Muscle layer of duodenum (tissue), 2 donors: ENCODE measurements around the gene IL22.

ENCODE experiments used
- H3K27ac ChIP-seq: one replicate; pipeline ENCODE4 v1.7.0; 2013; ENCODE audit warnings: mild to moderate bottlenecking, low read length
- H3K27me3 ChIP-seq: one replicate; pipeline ENCODE4 v1.7.0; 2013; ENCODE audit warnings: low read depth, mild to moderate bottlenecking, control low read depth, low read length
- H3K36me3 ChIP-seq, 2 donors: one replicate each; pipeline ENCODE4 v1.7.0; 2013; ENCODE audit warnings: low read length in 2 of 2, control low read depth in 1 of 2, mild to moderate bottlenecking in 1 of 2; ENCODE audit not compliant: insufficient read depth in 2 of 2, control insufficient read depth in 1 of 2
- H3K4me1 ChIP-seq, 2 donors: one replicate each; pipeline ENCODE4 v1.7.0; 2013; ENCODE audit warnings: low read length in 2 of 2, mild to moderate bottlenecking in 2 of 2, control low read depth in 1 of 2, moderate library complexity in 1 of 2; ENCODE audit not compliant: insufficient read depth in 2 of 2, control insufficient read depth in 1 of 2
- H3K4me3 ChIP-seq, 2 donors: one replicate each; pipeline ENCODE4 v1.7.0; 2013; ENCODE audit warnings: low read length in 2 of 2, low read depth in 1 of 2, mild to moderate bottlenecking in 1 of 2
- H3K9me3 ChIP-seq, 2 donors: one replicate each; pipeline ENCODE4 v1.7.0; 2013; ENCODE audit warnings: low read length in 2 of 2, control low read depth in 1 of 2, mild to moderate bottlenecking in 1 of 2; ENCODE audit not compliant: control insufficient read depth in 1 of 2
- donor health status: healthy.

IL22 gene, protein sequence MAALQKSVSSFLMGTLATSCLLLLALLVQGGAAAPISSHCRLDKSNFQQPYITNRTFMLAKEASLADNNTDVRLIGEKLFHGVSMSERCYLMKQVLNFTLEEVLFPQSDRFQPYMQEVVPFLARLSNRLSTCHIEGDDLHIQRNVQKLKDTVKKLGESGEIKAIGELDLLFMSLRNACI

DNA sequence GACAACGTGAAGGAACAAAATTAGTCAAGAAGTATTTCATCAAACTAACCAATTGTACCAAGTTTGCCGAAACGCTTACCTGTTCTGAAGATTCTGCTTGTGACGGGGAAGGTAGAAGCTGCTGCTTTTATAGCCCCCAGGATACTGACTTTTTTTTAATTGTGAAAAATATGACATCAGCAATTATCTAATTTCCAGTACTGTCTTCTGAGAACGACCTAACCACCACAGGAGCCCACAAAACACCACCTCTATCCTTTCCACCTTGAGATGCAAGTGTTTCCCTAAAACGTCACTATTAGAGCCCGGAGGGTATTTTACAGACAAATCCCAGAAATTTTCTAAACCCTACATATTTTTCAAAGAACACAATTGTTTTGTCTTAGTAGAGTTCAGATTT is at the start of gene IL22:
IL22 (minus strand) TSS at position 101 of the 400 bp plus-strand sequence. CDS start 156 bp downstream, outside the sequence.
- Histone ChIP-seq H3K4me3 (no peak within 1 kb of the TSS), H3K9me3 (no peaks in the 10 kb centered on the region), H3K4me1 (no peaks in the 10 kb centered on the region), H3K27ac (no peak within 1 kb of the TSS), H3K36me3 (no peaks in the 10 kb centered on the region), H3K27me3 (no peaks in the 10 kb centered on the region)

DNA sequence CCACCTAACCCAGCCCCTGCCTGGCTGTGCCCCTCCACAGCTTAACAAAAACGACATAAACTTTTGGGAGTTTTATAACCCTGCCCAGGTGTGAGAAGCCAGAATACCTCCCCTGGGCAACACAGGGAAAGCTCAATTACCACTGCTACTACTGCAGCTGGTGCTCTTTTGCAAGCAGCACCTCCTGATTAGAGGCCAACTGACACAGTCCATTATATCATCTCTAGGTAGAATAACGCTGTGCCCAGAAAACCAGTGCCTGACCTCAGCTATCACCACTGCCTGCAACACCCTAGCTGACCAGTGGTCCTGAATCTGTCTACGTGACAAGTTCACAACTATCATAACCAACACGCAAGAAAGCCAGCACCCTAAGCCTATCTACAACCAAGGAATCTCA is 44.5 kb upstream of the IL22 start:
- H3K4me3 ChIP-seq: no peak overlapping the region
- H3K36me3 ChIP-seq: peaks cover 3 to 38% of the 10 kb centered on the region in 2 donors
- H3K9me3 ChIP-seq: peaks cover 0 to 3% of the 10 kb centered on the region in 2 donors
- H3K27ac ChIP-seq: no peak overlapping the region
- peaks cover 0 to 15% of the 10 kb centered on the region in 2 donors for H3K4me1 ChIP-seq
- H3K27me3 ChIP-seq: no peaks in the 10 kb centered on the region

- Histone ChIP-seq H3K4me1 (peaks cover 0 to 15% of the 10 kb centered on the region in 2 donors), H3K27ac (no peak overlapping the region), H3K27me3 (no peaks in the 10 kb centered on the region), H3K36me3 (peaks cover 3 to 18% of the 10 kb centered on the region in 2 donors), H3K4me3 (no peak overlapping the region), H3K9me3 (no peaks in the 10 kb centered on the region)
Observed at GRCh38 chr12:68294251-68294650, 40.8 kb upstream of the IL22 start.

DNA sequence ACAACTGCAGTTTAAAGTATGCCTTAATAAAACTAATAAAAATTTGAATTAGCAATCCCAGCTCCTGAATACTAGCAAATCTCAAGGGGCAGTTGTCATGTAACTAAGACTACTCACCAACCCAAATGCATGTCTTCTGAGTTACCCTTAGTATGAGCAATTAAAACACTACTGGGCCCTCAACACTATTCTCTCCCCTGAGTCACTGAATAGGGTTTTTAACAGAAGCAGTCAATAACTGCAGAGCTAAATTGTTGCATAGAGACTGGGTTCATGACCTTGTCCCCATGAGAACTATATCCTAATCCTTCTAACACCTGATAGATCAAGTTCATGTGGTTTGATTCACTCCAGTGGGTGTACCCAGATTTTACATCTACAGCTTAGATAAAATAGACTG is 39.9 kb upstream of the IL22 start:
- Histone ChIP-seq H3K4me3 (no peak overlapping the region), H3K27me3 (no peaks in the 10 kb centered on the region), H3K27ac (no peak overlapping the region), H3K36me3 (peaks cover 1 to 10% of the 10 kb centered on the region in 2 donors), H3K9me3 (no peaks in the 10 kb centered on the region), H3K4me1 (peaks cover 0 to 15% of the 10 kb centered on the region in 2 donors)

GRCh38 chr12:68292151-68292943 is 38.9 kb upstream of the IL22 start:
- H3K27ac ChIP-seq: no peak overlapping the region
- peaks cover 0 to 2% of the 10 kb centered on the region in 2 donors for H3K36me3 ChIP-seq
- H3K9me3 ChIP-seq: no peaks in the 10 kb centered on the region
- H3K4me3 ChIP-seq: no peak overlapping the region
- no peaks in the 10 kb centered on the region for H3K27me3 ChIP-seq
- peaks cover 0 to 15% of the 10 kb centered on the region in 2 donors for H3K4me1 ChIP-seq

GRCh38 chr12:68291396-68292036 is 38.1 kb upstream of the IL22 start:
- peaks cover 0 to 15% of the 10 kb centered on the region in 2 donors for H3K4me1 ChIP-seq
- no peak overlapping the region for H3K27ac ChIP-seq
- no peaks in the 10 kb centered on the region for H3K9me3 ChIP-seq
- no peaks in the 10 kb centered on the region for H3K27me3 ChIP-seq
- H3K36me3 ChIP-seq: no peaks in the 10 kb centered on the region
- no peak overlapping the region for H3K4me3 ChIP-seq

- H3K9me3 ChIP-seq: no peaks in the 10 kb centered on the region
Observed at GRCh38 chr12:68290126-68290525, 36.7 kb upstream of the IL22 start.

GRCh38 chr12:68287106-68287505 is 33.7 kb upstream of the IL22 start:
- no peaks in the 10 kb centered on the region for H3K27me3 ChIP-seq
- H3K4me3 ChIP-seq: no peak overlapping the region
- no peaks in the 10 kb centered on the region for H3K36me3 ChIP-seq
- no peaks in the 10 kb centered on the region for H3K9me3 ChIP-seq
- no peaks in the 10 kb centered on the region for H3K4me1 ChIP-seq
- no peak overlapping the region for H3K27ac ChIP-seq

More at GRCh38 chr12:68290126-68290525, 36.7 kb upstream of the IL22 start:
- H3K36me3 ChIP-seq: no peaks in the 10 kb centered on the region
- H3K27me3 ChIP-seq: no peaks in the 10 kb centered on the region
- H3K27ac ChIP-seq: no peak overlapping the region
- H3K4me1 ChIP-seq: peaks cover 0 to 15% of the 10 kb centered on the region in 2 donors
- no peak overlapping the region for H3K4me3 ChIP-seq

DNA sequence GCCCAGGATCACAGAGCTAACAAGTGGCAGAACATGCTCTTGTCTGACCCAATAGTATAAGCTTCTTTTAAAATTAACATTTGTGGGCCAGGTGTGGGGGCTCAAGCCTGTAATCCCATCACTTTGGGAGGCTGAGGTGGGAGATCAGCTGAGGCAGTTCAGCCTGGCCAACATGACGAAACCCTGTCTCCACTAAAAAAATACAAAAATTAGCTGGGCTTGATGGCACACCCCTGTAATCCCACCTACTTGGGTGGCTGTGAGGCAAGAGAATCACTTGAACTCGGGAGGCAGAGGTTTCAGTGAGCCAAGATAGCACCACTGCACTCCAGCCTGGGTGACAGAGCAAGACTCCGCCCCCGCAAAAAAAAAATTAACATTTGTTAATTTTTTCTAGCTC is 33.0 kb upstream of the IL22 start:
- Histone ChIP-seq H3K4me3 (no peak overlapping the region), H3K27ac (no peak overlapping the region), H3K9me3 (no peaks in the 10 kb centered on the region), H3K4me1 (no peaks in the 10 kb centered on the region), H3K36me3 (no peaks in the 10 kb centered on the region), H3K27me3 (no peaks in the 10 kb centered on the region)

GRCh38 chr12:68285541-68285940 is 32.1 kb upstream of the IL22 start:
- H3K27ac ChIP-seq: no peak overlapping the region
- H3K4me1 ChIP-seq: no peaks in the 10 kb centered on the region
- no peaks in the 10 kb centered on the region for H3K36me3 ChIP-seq
- no peak overlapping the region for H3K4me3 ChIP-seq
- H3K27me3 ChIP-seq: no peaks in the 10 kb centered on the region
- H3K9me3 ChIP-seq: no peaks in the 10 kb centered on the region

DNA sequence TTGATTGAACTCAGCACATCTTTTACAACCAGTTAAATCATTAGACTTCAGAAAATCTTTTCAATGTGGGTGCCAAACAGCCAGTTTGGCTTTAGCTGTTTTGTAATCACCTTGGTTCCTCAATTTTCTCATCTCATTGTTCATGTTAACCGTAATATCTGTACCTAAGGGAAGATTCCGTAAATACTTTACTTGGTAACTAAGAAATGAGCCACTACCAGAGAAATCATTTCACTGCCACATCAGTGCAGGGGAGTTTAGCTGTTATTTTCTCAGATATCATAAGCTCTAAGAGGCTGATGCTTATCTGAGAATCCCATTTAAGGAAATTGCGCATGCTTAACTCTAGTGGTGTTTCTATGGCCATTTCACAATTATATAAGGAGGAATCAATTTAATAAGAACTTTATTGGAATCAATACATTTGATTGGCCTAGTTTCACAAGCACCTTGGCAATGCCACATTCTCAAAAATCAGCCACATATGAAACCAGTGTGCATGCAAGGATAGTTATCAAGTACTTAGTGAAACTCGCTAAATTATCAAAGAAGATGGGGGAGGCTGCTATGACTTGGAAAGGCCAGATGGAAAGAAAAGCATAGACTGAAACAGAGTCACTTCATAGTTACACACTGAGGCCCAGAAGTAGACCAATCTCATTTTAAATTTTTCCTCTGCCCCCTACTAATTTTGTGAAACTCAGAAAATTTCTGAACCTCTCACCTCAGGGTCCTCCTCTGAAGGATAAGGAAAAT is 28.1 kb upstream of the IL22 start:
- Histone ChIP-seq H3K27me3 (no peaks in the 10 kb centered on the region), H3K27ac (no peak overlapping the region), H3K36me3 (no peaks in the 10 kb centered on the region), H3K4me3 (no peak overlapping the region), H3K4me1 (no peaks in the 10 kb centered on the region), H3K9me3 (no peaks in the 10 kb centered on the region)
